Nephron (organoid): ENCODE measurements around the gene SLC9A9.

ENCODE experiments used
- H3K27ac Mint-ChIP-seq, 3 experiments: 2 replicates each; pipeline ENCODE4 v1.8.0; 2020; ENCODE audit warnings: mixed read lengths in 3 of 3, mild to moderate bottlenecking in 2 of 3, moderate library complexity in 1 of 3
- H3K27me3 Mint-ChIP-seq: 2 replicates; pipeline ENCODE4 v1.8.0; 2021; ENCODE audit warnings: low read depth, mild to moderate bottlenecking, moderate library complexity, mixed read lengths
- H3K36me3 Mint-ChIP-seq: 2 replicates; pipeline ENCODE4 v1.8.0; 2020; ENCODE audit warnings: low read depth, mixed read lengths
- H3K4me1 Mint-ChIP-seq: 2 replicates; pipeline ENCODE4 v1.8.0; 2020; ENCODE audit warnings: mixed read lengths
- H3K4me3 Mint-ChIP-seq, 3 experiments: 2 replicates each; pipeline ENCODE4 v1.8.0; 2020; ENCODE audit warnings: mild to moderate bottlenecking in 3 of 3, mixed read lengths in 3 of 3, moderate library complexity in 2 of 3
- H3K9me3 Mint-ChIP-seq: 2 replicates; pipeline ENCODE4 v1.8.0; 2020; ENCODE audit warnings: mixed read lengths
- CTCF ChIP-seq, 3 experiments: fragments of 200-600 bp; sonication (generic); IDR thresholded peaks; one replicate each; pipeline ENCODE4 v1.5.0; 2021; ENCODE audit warnings: antibody characterized with exemption in 3 of 3; ENCODE audit not compliant: unreplicated experiment in 3 of 3

The SLC9A9 gene

GRCh38 chr3:143597774-143598652, 250.3 kb downstream of the SLC9A9 start:
- Mint-ChIP-seq H3K27me3 (no peaks in the 10 kb centered on the region), H3K9me3 (no peaks in the 10 kb centered on the region), H3K36me3 (no peaks in the 10 kb centered on the region), H3K4me3 (no peak overlapping the region), H3K4me1 (peaks cover 51% of the 10 kb centered on the region), H3K27ac (peak overlapping the region; percentile 88 to 92 (median 92))
- no peak for TF ChIP-seq CTCF (IDR thresholded peaks at IDR 0.05; ENCODE audit: unreplicated experiment in 3 of 3)

GRCh38 chr3:143596957-143597642, 251.2 kb downstream of the SLC9A9 start:
- TF ChIP-seq CTCF (IDR thresholded peaks at IDR 0.05; ENCODE audit: unreplicated experiment in 3 of 3), result peak in 1 of 3 experiments; percentile 21
- Mint-ChIP-seq H3K27me3 (no peaks in the 10 kb centered on the region), H3K36me3 (no peaks in the 10 kb centered on the region), H3K27ac (peak overlapping the region; percentile 88 to 92 (median 92)), H3K4me3 (peak overlapping the region in 1 of 3 experiments; percentile 11), H3K9me3 (no peaks in the 10 kb centered on the region), H3K4me1 (peaks cover 51% of the 10 kb centered on the region)

GRCh38 chr3:143595456-143596077, 252.7 kb downstream of the SLC9A9 start:
- Mint-ChIP-seq H3K36me3 (no peaks in the 10 kb centered on the region), H3K27ac (peak overlapping the region; percentile 43 to 87 (median 70))
- no peak for TF ChIP-seq CTCF (IDR thresholded peaks at IDR 0.05; ENCODE audit: unreplicated experiment in 3 of 3)

GRCh38 chr3:143594206-143594605, 254.1 kb downstream of the SLC9A9 start:
- H3K27me3 Mint-ChIP-seq, result no peaks in the 10 kb centered on the region
- H3K9me3 Mint-ChIP-seq, result no peaks in the 10 kb centered on the region
- H3K4me3 Mint-ChIP-seq, result no peak overlapping the region

More at GRCh38 chr3:143595456-143596077, 252.7 kb downstream of the SLC9A9 start:
- no peaks in the 10 kb centered on the region for H3K27me3 Mint-ChIP-seq
- no peaks in the 10 kb centered on the region for H3K9me3 Mint-ChIP-seq
- H3K4me3 Mint-ChIP-seq, result no peak overlapping the region
- peaks cover 52% of the 10 kb centered on the region for H3K4me1 Mint-ChIP-seq

GRCh38 chr3:143590660-143591059, 257.6 kb downstream of the SLC9A9 start:
- no peak for TF ChIP-seq CTCF (IDR thresholded peaks at IDR 0.05; ENCODE audit: unreplicated experiment in 3 of 3)
- Mint-ChIP-seq H3K27ac (peak overlapping the region in 2 of 3 experiments; percentile 48 to 78), H3K4me3 (no peak overlapping the region)

More at GRCh38 chr3:143594206-143594605, 254.1 kb downstream of the SLC9A9 start:
- no peak for TF ChIP-seq CTCF (IDR thresholded peaks at IDR 0.05; ENCODE audit: unreplicated experiment in 3 of 3)
- Mint-ChIP-seq H3K36me3 (no peaks in the 10 kb centered on the region), H3K4me1 (peaks cover 56% of the 10 kb centered on the region), H3K27ac (peak overlapping the region in 2 of 3 experiments; percentile 70 to 93)

More at GRCh38 chr3:143590660-143591059, 257.6 kb downstream of the SLC9A9 start:
- no peaks in the 10 kb centered on the region for H3K27me3 Mint-ChIP-seq
- H3K36me3 Mint-ChIP-seq, result no peaks in the 10 kb centered on the region
- peaks cover 54% of the 10 kb centered on the region for H3K4me1 Mint-ChIP-seq
- H3K9me3 Mint-ChIP-seq, result no peaks in the 10 kb centered on the region
